Measurements from ENCODE around the gene THAP4. TPM values are rescaled to one million over a fixed set of nuclear protein-coding genes. Genes with fewer than 3 reads are reported as not detected.

Gene THAP4
- total RNA-seq, 1 experiment from 2014 or later: 71.2 TPM

- CTCF ChIA-PET: interaction anchor here (0.8 to 1.2 kb wide), 2 partner anchors 43 to 477 kb away, joined by 3 read pairs; no protein-coding TSS in a partner anchor
Observed at GRCh38 chr2:241555711-241556110, 81.2 kb downstream of the THAP4 start.

DNA sequence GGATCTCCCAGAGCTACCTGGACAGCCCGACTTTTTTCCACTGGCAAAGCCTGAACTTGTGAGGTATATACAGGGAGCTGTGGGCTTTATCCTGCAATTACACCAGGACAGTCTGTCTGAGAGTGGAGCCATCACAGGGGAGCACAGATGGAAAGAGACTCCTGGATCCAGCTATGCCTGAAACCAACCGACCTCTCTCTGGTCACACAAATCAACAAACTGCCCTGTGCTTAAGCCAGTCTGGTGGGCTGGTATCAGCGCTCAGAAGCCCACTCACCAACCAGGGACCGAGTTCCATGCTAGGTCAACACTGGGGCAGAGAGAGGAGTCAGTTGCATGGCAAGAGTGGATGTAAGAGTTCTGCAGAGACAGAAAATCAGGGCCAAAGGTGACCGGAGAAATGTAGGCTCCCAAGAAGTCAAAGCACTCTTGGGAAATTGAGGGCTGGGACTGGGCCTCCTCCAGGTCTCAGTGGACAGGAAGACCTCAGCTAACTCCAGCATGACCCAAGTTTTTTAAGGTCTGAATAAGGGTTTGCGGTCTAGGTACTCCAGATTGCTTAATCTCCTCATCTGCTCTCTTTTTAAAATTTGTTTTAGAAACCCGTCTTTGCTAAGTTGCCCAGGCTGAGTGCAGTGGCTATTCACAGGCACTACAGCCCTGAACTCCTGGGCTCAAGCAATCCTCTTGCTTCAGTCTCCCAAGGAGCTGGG is 82.2 kb downstream of the THAP4 start:
- POLR2A ChIA-PET: interaction anchor here (1.2 kb wide), 1 partner anchor 39 kb away, joined by 3 read pairs; no protein-coding TSS in a partner anchor
- no peak for DNase-seq (ENCODE audit: low read depth, low spot score)
- H3K9me3 ChIP-seq (ENCODE audit: control insufficient read depth in 1 of 2, insufficient read depth in 1 of 2, low read depth in 1 of 2, low read length in 2 of 2): no peaks in the 10 kb centered on the region
- H3K9ac ChIP-seq (ENCODE audit: low read length): no peak overlapping the region
- H3K4me3 ChIP-seq (replicated peaks in 1 of 2; ENCODE audit: low read depth in 1 of 2, low read length in 2 of 2): no peak overlapping the region
- H3K4me1 ChIP-seq (ENCODE audit: control insufficient read depth in 1 of 2, insufficient read depth in 2 of 2, low read length in 2 of 2): peaks cover 8 to 32% of the 10 kb centered on the region in 2 experiments; a peak in 3 of 4 replicates
- no peak for ATAC-seq
- H3K27ac ChIP-seq (ENCODE audit: low read depth, low read length): no peak overlapping the region
- no peak overlapping the region; the same call in 1 of the 2 replicates for H3K4me2 ChIP-seq (ENCODE audit: low read length)
- BruUV-seq (replicated peaks): no TSS peak
- CTCF ChIA-PET: interaction anchor here (1.2 kb wide), 1 partner anchor 44 kb away, joined by 3 read pairs; no protein-coding TSS in a partner anchor
- no peaks in the 10 kb centered on the region for H3K36me3 ChIP-seq (ENCODE audit: control insufficient read depth in 1 of 2, insufficient read depth in 2 of 2, low read length in 2 of 2)
- peaks cover 4% of the 10 kb centered on the region for H3K79me2 ChIP-seq (ENCODE audit: insufficient read depth, low read length)
- no peaks in the 10 kb centered on the region for H3K27me3 ChIP-seq (ENCODE audit: insufficient read depth, low read length)
- H3K9me2 ChIP-seq (ENCODE audit: insufficient read depth): no peaks in the 10 kb centered on the region
- no peak overlapping the region for H2AFZ ChIP-seq (ENCODE audit: low read depth, low read length, poor library complexity, severe bottlenecking)
- H4K20me1 ChIP-seq (ENCODE audit: insufficient read depth): no peaks in the 10 kb centered on the region
- intact Hi-C loops (cut with micrococcal nuclease): loop anchor here (5.0 to 10.0 kb wide), 3 partner anchors 83 to 330 kb away; partner anchors contain the start of genes ATG4B, FARP2 and THAP4
- RAD21 ChIA-PET (ENCODE audit: low non-redundant PET in 1 of 2, low total read pairs in 2 of 2, uncharacterized antibody in 2 of 2, unreplicated experiment in 2 of 2): no interaction called here
- no peak for TF ChIP-seq EZH2phosphoT487 (IDR thresholded peaks at IDR 0.05; ENCODE audit: borderline replicate concordance)
- no peak for TF ChIP-seq SRF (IDR thresholded peaks at IDR 0.05; ENCODE audit: low read depth)
- TF ChIP-seq ZNF274 (IDR thresholded peaks at IDR 0.05; ENCODE audit: low read depth, low read length): no peak
- TF ChIP-seq POLR2A (IDR thresholded peaks at IDR 0.05; ENCODE audit: borderline replicate concordance, extremely low read depth, insufficient read depth, insufficient read length): no peak
- no peak for TF ChIP-seq POLR2AphosphoS5 (IDR thresholded peaks at IDR 0.05; ENCODE audit: low read depth, low read length)
- TF ChIP-seq ELF1 (IDR thresholded peaks at IDR 0.05; ENCODE audit: borderline replicate concordance, low read depth): no peak
- TF ChIP-seq SIN3A (IDR thresholded peaks at IDR 0.05; ENCODE audit: low read depth): no peak
- TF ChIP-seq SP1 (IDR thresholded peaks at IDR 0.05; ENCODE audit: low read depth): no peak
- TF ChIP-seq, protein P1, sequence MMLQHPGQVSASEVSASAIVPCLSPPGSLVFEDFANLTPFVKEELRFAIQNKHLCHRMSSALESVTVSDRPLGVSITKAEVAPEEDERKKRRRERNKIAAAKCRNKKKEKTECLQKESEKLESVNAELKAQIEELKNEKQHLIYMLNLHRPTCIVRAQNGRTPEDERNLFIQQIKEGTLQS (IDR thresholded peaks at IDR 0.05): no peak
- TF ChIP-seq, protein P2, sequence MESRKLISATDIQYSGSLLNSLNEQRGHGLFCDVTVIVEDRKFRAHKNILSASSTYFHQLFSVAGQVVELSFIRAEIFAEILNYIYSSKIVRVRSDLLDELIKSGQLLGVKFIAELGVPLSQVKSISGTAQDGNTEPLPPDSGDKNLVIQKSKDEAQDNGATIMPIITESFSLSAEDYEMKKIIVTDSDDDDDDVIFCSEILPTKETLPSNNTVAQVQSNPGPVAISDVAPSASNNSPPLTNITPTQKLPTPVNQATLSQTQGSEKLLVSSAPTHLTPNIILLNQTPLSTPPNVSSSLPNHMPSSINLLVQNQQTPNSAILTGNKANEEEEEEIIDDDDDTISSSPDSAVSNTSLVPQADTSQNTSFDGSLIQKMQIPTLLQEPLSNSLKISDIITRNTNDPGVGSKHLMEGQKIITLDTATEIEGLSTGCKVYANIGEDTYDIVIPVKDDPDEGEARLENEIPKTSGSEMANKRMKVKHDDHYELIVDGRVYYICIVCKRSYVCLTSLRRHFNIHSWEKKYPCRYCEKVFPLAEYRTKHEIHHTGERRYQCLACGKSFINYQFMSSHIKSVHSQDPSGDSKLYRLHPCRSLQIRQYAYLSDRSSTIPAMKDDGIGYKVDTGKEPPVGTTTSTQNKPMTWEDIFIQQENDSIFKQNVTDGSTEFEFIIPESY (IDR thresholded peaks at IDR 0.05; ENCODE audit: extremely low read depth, insufficient replicate concordance, low read length): no peak
- TF ChIP-seq CBX3 (IDR thresholded peaks at IDR 0.05; ENCODE audit: low read depth): no peak
- no peak for TF ChIP-seq CEBPB (IDR thresholded peaks at IDR 0.05; ENCODE audit: low read depth)
- no peak for TF ChIP-seq TCF7L2 (IDR thresholded peaks at IDR 0.05; ENCODE audit: borderline replicate concordance, extremely low read depth, insufficient read depth, insufficient read length)
- TF ChIP-seq, protein P3, sequence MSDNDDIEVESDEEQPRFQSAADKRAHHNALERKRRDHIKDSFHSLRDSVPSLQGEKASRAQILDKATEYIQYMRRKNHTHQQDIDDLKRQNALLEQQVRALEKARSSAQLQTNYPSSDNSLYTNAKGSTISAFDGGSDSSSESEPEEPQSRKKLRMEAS (IDR thresholded peaks at IDR 0.05): no peak
- TF ChIP-seq ZFX (IDR thresholded peaks at IDR 0.05): no peak

More at GRCh38 chr2:241555711-241556110, 81.2 kb downstream of the THAP4 start:
- ATAC-seq (no peak), DNase-seq (ENCODE audit: low read depth, low spot score) (no peak)
- H3K27ac ChIP-seq (ENCODE audit: low read depth, low read length): no peak overlapping the region
- BruUV-seq (replicated peaks): no TSS peak
- H3K4me1 ChIP-seq (ENCODE audit: control insufficient read depth in 1 of 2, insufficient read depth in 2 of 2, low read length in 2 of 2): peaks cover 15 to 37% of the 10 kb centered on the region in 2 experiments; a peak in 3 of 4 replicates
- no peak overlapping the region for H2AFZ ChIP-seq (ENCODE audit: low read depth, low read length, poor library complexity, severe bottlenecking)
- H3K9me2 ChIP-seq (ENCODE audit: insufficient read depth): no peaks in the 10 kb centered on the region
- no peaks in the 10 kb centered on the region for H3K27me3 ChIP-seq (ENCODE audit: insufficient read depth, low read length)
- TF ChIP-seq POLR2AphosphoS5 (IDR thresholded peaks at IDR 0.05; ENCODE audit: low read depth, low read length): peak; percentile 44
- TF ChIP-seq SRF (IDR thresholded peaks at IDR 0.05; ENCODE audit: low read depth): no peak
- no peak for TF ChIP-seq YY1 (IDR thresholded peaks at IDR 0.05; ENCODE audit: extremely low read depth, insufficient replicate concordance, low read depth, low read length)
- TF ChIP-seq, protein P1 (IDR thresholded peaks at IDR 0.05): no peak
- H3K4me2 ChIP-seq (ENCODE audit: low read length): peak overlapping the region; percentile 61
- H3K36me3 ChIP-seq (ENCODE audit: control insufficient read depth in 1 of 2, insufficient read depth in 2 of 2, low read length in 2 of 2): no peaks in the 10 kb centered on the region
- RAD21 ChIA-PET (ENCODE audit: low non-redundant PET in 1 of 2, low total read pairs in 2 of 2, uncharacterized antibody in 2 of 2, unreplicated experiment in 2 of 2): interaction anchor here in 1 of 2 experiments (0.6 kb wide), 1 partner anchor 87 kb away, joined by 3 read pairs; no protein-coding TSS in a partner anchor
- intact Hi-C loops (cut with micrococcal nuclease): loop anchor here (5.0 to 10.0 kb wide), 3 partner anchors 82 to 329 kb away; partner anchors contain the start of genes ATG4B, FARP2 and THAP4
- no peaks in the 10 kb centered on the region for H3K9me3 ChIP-seq (ENCODE audit: control insufficient read depth in 1 of 2, insufficient read depth in 1 of 2, low read depth in 1 of 2, low read length in 2 of 2)
- POLR2A ChIA-PET: no interaction called here
- H4K20me1 ChIP-seq (ENCODE audit: insufficient read depth): no peaks in the 10 kb centered on the region
- H3K4me3 ChIP-seq (replicated peaks in 1 of 2; ENCODE audit: low read depth in 1 of 2, low read length in 2 of 2): peak overlapping the region in 1 of 2 experiments; percentile 31; a peak in 2 of 4 replicates
- H3K9ac ChIP-seq (ENCODE audit: low read length): peak overlapping the region; percentile 32; the same call in 1 of the 2 replicates
- H3K79me2 ChIP-seq (ENCODE audit: insufficient read depth, low read length): peaks cover 13% of the 10 kb centered on the region

Data from HCT116 (cell line).